ENCODE measurements around the gene TINAG. TPM values are rescaled to one million over a fixed set of nuclear protein-coding genes. Genes with fewer than 3 reads are reported as not detected.

TINAG gene
- total and polyA plus RNA-seq, 10 of the 15 experiments (the other 5 are each of a cell fraction or from before 2014, with no cell fraction given): 0.26 to 7.7 (median 0.95) TPM

DNA sequence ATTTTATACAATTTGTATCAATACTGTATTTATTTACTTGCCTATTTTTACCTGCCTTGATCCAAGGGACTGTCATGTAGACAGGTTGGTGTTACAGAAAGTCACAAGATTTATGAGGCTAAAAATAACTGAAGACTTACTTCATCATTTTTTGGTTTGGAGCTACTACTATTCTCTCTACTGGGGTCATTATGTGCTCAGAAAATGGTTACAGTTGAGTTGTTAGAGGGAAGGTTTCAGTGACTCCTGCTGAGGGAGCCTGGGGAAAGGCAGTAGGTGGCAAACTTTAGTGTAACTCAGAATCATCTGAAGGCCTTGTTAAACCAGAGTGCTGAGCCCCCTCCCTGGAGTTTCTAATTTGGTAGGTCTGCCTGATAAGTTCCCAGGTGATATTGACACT is 118.8 kb downstream of the TINAG start:
- Histone ChIP-seq H3K4me2 (ENCODE audit: control insufficient read depth, insufficient read depth) (no peak overlapping the region), H3K4me3 (no peak overlapping the region), H2AFZ (ENCODE audit: control insufficient read depth, low read depth, low read length) (no peak overlapping the region), H3K27me3 (replicated peaks in 1 of 2; ENCODE audit: control insufficient read depth in 2 of 2, insufficient read depth in 2 of 2, low read length in 1 of 2) (no peaks in the 10 kb centered on the region), H3K27ac (ENCODE audit: control insufficient read depth, insufficient read depth) (no peak overlapping the region), H4K20me1 (ENCODE audit: control insufficient read depth, insufficient read depth) (no peaks in the 10 kb centered on the region), H3K79me2 (ENCODE audit: control insufficient read depth, insufficient read depth, low read length) (no peaks in the 10 kb centered on the region), H3K9me3 (replicated peaks; ENCODE audit: control insufficient read depth, insufficient read depth, low read length) (no peaks in the 10 kb centered on the region), H3K4me1 (ENCODE audit: control insufficient read depth, insufficient read depth, low read length) (peaks cover 11% of the 10 kb centered on the region), H3K9ac (ENCODE audit: control insufficient read depth, insufficient read depth, low read length) (no peak overlapping the region), H3K36me3 (ENCODE audit: control insufficient read depth in 2 of 2, insufficient read depth in 2 of 2, low read length in 1 of 2) (no peaks in the 10 kb centered on the region)
- POLR2A ChIA-PET: no interaction called here
- CTCF ChIA-PET: no interaction called here
- peak; percentile 31 for FAIRE-seq
- intact Hi-C loops (cut with micrococcal nuclease; ENCODE audit: unreplicated experiment): no loop called here
- no peak for DNase-seq (ENCODE audit: low read depth, low spot score)
- ATAC-seq: peak; percentile 28; the same call in 2 of the 3 replicates
- no TSS peak for BruUV-seq (replicated peaks)
- in situ Hi-C loops (cut with MboI): no loop called here
- RAD21 ChIA-PET (ENCODE audit: unreplicated experiment): no interaction called here
- TF ChIP-seq MXI1 (IDR thresholded peaks at IDR 0.05; ENCODE audit: low read depth, low read length) (no peak), NBN (IDR thresholded peaks at IDR 0.05) (no peak), ZNF384 (IDR thresholded peaks at IDR 0.05; ENCODE audit: borderline replicate concordance, low read depth, low read length) (no peak), ZBED1 (IDR thresholded peaks at IDR 0.05; ENCODE audit: borderline replicate concordance) (no peak), ETV6 (conservative IDR thresholded peaks at IDR 0.05 in 1 of 2, IDR thresholded peaks at IDR 0.05 in 1 of 2; ENCODE audit: borderline replicate concordance in 1 of 2, low read depth in 1 of 2) (no peak), BRCA1 (IDR thresholded peaks at IDR 0.05; ENCODE audit: low read depth, low read length) (no peak)
- SMC1A ChIA-PET (ENCODE audit: uncharacterized antibody, unreplicated experiment): no interaction called here

- H2AFZ ChIP-seq (ENCODE audit: control insufficient read depth, low read depth, low read length): no peak overlapping the region
- no peak for FAIRE-seq
- TF ChIP-seq, protein P1, sequence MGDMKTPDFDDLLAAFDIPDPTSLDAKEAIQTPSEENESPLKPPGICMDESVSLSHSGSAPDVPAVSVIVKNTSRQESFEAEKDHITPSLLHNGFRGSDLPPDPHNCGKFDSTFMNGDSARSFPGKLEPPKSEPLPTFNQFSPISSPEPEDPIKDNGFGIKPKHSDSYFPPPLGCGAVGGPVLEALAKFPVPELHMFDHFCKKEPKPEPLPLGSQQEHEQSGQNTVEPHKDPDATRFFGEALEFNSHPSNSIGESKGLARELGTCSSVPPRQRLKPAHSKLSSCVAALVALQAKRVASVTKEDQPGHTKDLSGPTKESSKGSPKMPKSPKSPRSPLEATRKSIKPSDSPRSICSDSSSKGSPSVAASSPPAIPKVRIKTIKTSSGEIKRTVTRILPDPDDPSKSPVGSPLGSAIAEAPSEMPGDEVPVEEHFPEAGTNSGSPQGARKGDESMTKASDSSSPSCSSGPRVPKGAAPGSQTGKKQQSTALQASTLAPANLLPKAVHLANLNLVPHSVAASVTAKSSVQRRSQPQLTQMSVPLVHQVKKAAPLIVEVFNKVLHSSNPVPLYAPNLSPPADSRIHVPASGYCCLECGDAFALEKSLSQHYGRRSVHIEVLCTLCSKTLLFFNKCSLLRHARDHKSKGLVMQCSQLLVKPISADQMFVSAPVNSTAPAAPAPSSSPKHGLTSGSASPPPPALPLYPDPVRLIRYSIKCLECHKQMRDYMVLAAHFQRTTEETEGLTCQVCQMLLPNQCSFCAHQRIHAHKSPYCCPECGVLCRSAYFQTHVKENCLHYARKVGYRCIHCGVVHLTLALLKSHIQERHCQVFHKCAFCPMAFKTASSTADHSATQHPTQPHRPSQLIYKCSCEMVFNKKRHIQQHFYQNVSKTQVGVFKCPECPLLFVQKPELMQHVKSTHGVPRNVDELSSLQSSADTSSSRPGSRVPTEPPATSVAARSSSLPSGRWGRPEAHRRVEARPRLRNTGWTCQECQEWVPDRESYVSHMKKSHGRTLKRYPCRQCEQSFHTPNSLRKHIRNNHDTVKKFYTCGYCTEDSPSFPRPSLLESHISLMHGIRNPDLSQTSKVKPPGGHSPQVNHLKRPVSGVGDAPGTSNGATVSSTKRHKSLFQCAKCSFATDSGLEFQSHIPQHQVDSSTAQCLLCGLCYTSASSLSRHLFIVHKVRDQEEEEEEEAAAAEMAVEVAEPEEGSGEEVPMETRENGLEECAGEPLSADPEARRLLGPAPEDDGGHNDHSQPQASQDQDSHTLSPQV (IDR thresholded peaks at IDR 0.05): no peak
- TF ChIP-seq CBFB (IDR thresholded peaks at IDR 0.05; ENCODE audit: low read depth) (no peak), POLR2AphosphoS2 (IDR thresholded peaks at IDR 0.05; ENCODE audit: low read depth, low read length) (no peak), ESRRA (IDR thresholded peaks at IDR 0.05; ENCODE audit: low read length) (no peak), ZNF687 (IDR thresholded peaks at IDR 0.05) (no peak)
Observed at GRCh38 chr6:54427396-54427937, 119.2 kb downstream of the TINAG start.

More at GRCh38 chr6:54427396-54427937, 119.2 kb downstream of the TINAG start:
- no peaks in the 10 kb centered on the region for H3K9me3 ChIP-seq (replicated peaks; ENCODE audit: control insufficient read depth, insufficient read depth, low read length)
- ChIA-PET CTCF (no interaction called here), POLR2A (no interaction called here), SMC1A (ENCODE audit: uncharacterized antibody, unreplicated experiment) (interaction anchor here (1.4 kb wide), 1 partner anchor 23 kb away, joined by 4 read pairs; no protein-coding TSS in a partner anchor), RAD21 (ENCODE audit: unreplicated experiment) (no interaction called here)
- no peaks in the 10 kb centered on the region for H3K36me3 ChIP-seq (ENCODE audit: control insufficient read depth in 2 of 2, insufficient read depth in 2 of 2, low read length in 1 of 2)
- in situ Hi-C loops (cut with MboI): no loop called here
- BruUV-seq (replicated peaks): no TSS peak
- 0% methylated on average over 1 of the region's 1 CpG for WGBS (ENCODE audit: insufficient coverage, insufficient replicate concordance, low lambda C conversion rate, missing lambda C conversion rate)
- DNase-seq (ENCODE audit: low read depth, low spot score): no peak
- H3K9ac ChIP-seq (ENCODE audit: control insufficient read depth, insufficient read depth, low read length): no peak overlapping the region
- H3K4me3 ChIP-seq: no peak overlapping the region
- ATAC-seq: no peak
- no peaks in the 10 kb centered on the region for H3K27me3 ChIP-seq (replicated peaks in 1 of 2; ENCODE audit: control insufficient read depth in 2 of 2, insufficient read depth in 2 of 2, low read length in 1 of 2)
- H3K27ac ChIP-seq (ENCODE audit: control insufficient read depth, insufficient read depth): no peak overlapping the region
- no peaks in the 10 kb centered on the region for H4K20me1 ChIP-seq (ENCODE audit: control insufficient read depth, insufficient read depth)
- H3K79me2 ChIP-seq (ENCODE audit: control insufficient read depth, insufficient read depth, low read length): no peaks in the 10 kb centered on the region
- H3K4me2 ChIP-seq (ENCODE audit: control insufficient read depth, insufficient read depth): no peak overlapping the region
- intact Hi-C loops (cut with micrococcal nuclease; ENCODE audit: unreplicated experiment): no loop called here
- H3K4me1 ChIP-seq (ENCODE audit: control insufficient read depth, insufficient read depth, low read length): peaks cover 11% of the 10 kb centered on the region
